ENCODE measurements around the gene ITIH5.

- TF ChIP-seq CTCF (IDR thresholded peaks at IDR 0.05), result no peak
- TF ChIP-seq ZFX (IDR thresholded peaks at IDR 0.05; ENCODE audit: borderline replicate concordance), result no peak
Observed at GRCh38 chr10:7601023-7601656, 65.6 kb downstream of the ITIH5 start.

Measured in 22Rv1 (cell line).